ENCODE data around the gene STOML2.

The STOML2 gene

GRCh38 chr9:35116898-35117551 lies 14.1 kb upstream of the STOML2 start:
- peak; percentile 99 for TF ChIP-seq CTCF (IDR thresholded peaks at IDR 0.05; ENCODE audit: low read depth, low read length)
- peak overlapping the region; percentile 73 to 76 for H3K4me3 ChIP-seq (replicated peaks in 1 of 2; ENCODE audit: low read depth in 2 of 2, low read length in 2 of 2)
- peak; percentile 96 for DNase-seq (ENCODE audit: low read depth in 2 of 2)

- peak overlapping the region; percentile 73 to 76 for H3K4me3 ChIP-seq (replicated peaks in 1 of 2; ENCODE audit: low read depth in 2 of 2, low read length in 2 of 2)
- no peak for TF ChIP-seq CTCF (IDR thresholded peaks at IDR 0.05; ENCODE audit: low read depth, low read length)
- no peak for DNase-seq (ENCODE audit: low read depth in 2 of 2)
These were observed 13.6 kb upstream of the STOML2 start for GRCh38 chr9:35116539-35116897.

- TF ChIP-seq CTCF (IDR thresholded peaks at IDR 0.05; ENCODE audit: low read depth, low read length), result no peak
- peak within 1 kb of the TSS; percentile 73 to 76 for H3K4me3 ChIP-seq (replicated peaks in 1 of 2; ENCODE audit: low read depth in 2 of 2, low read length in 2 of 2)
- peak; percentile 98 to 99 for DNase-seq (ENCODE audit: low read depth in 2 of 2)
These were observed 13.0 kb upstream of the STOML2 start, which contains the start of gene ATOSB for GRCh38 chr9:35115680-35116538. ATOSB (minus strand) TSS chr9:35115862; CDS start chr9:35108274, 7,588 bp downstream.

GRCh38 chr9:35114840-35115628 lies 12.1 kb upstream of the STOML2 start:
- TF ChIP-seq CTCF (IDR thresholded peaks at IDR 0.05; ENCODE audit: low read depth, low read length), result no peak
- H3K4me3 ChIP-seq (replicated peaks in 1 of 2; ENCODE audit: low read depth in 2 of 2, low read length in 2 of 2), result peak overlapping the region; percentile 73 to 76
- DNase-seq (ENCODE audit: low read depth in 2 of 2), result peak; percentile 52 to 67

- peak overlapping the region; percentile 73 to 76 for H3K4me3 ChIP-seq (replicated peaks in 1 of 2; ENCODE audit: low read depth in 2 of 2, low read length in 2 of 2)
- TF ChIP-seq CTCF (IDR thresholded peaks at IDR 0.05; ENCODE audit: low read depth, low read length), result no peak
- DNase-seq (ENCODE audit: low read depth in 2 of 2), result peak; percentile 98
These were observed 11.3 kb upstream of the STOML2 start for GRCh38 chr9:35114113-35114839.
